Stimulated activated CD8-positive, alpha-beta memory T cell treated with anti-CD3 and anti-CD28 coated beads, Interleukin-2, amount 100 ng/mL, for 48 hours (primary cell): Measurements from ENCODE around the gene CHD9NB.

Experiments used
- DNase-seq, 2 donors: peaks; one replicate each; pipeline ENCODE4 v3.0.0-alpha.2; 2020; ENCODE audit warnings: low read depth in 2 of 2

CHD9NB gene

DNA sequence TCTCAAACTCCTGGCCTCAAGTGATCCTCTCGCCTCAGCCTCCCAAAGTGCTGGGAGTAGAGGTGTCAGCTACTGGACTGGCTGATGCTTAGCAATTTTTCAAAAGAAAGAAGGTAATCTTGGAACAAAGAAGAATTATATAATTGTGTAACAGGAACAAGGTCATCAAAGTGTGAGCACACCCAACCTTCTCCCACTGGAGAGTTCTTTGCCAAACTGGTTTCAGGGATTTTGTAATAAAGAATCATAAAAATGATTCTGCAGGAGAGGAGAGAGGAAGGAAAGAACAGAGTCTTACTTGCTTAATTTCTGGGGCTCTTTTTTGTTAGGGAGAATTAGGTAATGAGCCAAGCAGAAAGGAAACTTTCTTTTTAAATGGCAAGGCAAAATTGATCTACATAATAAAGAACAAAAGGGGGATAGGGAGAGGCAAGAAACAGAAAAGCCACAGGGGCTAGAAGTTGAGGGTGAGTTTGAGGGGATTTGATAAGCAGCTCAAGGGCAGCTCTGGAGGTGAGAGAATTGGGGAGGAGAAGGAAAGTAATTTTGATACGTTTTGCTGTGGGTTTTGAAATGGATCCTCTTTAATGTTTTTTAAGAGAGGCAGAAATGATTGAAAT, 21.3 kb downstream of the CHD9NB start:
- no peak for DNase-seq

DNA sequence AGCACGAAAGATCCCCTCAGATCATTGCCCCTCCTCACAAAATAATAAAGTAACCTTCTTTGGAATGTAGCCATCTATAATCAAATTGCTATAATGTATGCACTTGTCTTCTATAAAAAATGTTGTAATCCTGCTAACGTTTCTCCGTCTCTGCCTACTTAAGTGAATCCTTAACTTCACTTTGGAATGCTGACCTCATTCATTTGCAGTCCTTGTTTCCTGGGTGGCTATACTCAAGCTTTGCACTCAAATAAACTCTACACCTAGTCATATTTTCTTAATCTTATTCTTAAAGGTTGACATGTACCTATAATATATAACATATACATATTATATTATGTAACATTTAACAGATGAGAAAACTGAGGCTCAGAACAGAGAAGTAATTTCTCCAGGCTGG, 22.7 kb downstream of the CHD9NB start:
- DNase-seq = no peak

DNA sequence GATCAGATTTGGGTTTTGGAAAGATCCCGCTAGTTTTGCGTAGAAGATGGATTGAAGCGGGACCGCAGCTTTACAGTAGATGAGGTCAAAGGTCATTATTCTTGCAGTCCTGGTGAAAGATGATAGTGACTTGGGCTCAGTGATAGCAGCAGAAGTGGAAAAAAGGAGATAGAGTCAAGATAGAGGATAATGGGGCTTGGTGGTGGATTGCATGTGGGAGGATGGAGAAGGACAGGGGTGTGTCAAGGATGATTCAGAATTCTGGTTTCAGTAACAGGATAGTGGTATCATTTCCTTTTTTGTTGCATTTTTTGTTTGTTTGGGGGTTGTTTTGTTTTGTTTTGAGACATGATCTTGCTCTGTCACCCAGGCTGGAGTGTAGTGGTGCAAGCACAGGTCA, 28.7 kb downstream of the CHD9NB start:
- no peak for DNase-seq

- no peak for DNase-seq
Observed at GRCh38 chr16:53022374-53022773, 30.3 kb downstream of the CHD9NB start.

GRCh38 chr16:53018834-53019416, 33.8 kb downstream of the CHD9NB start:
- no peak for DNase-seq

GRCh38 chr16:53014287-53014686, 38.4 kb downstream of the CHD9NB start:
- DNase-seq = no peak

GRCh38 chr16:53007095-53007494, 45.6 kb downstream of the CHD9NB start:
- no peak for DNase-seq

DNA sequence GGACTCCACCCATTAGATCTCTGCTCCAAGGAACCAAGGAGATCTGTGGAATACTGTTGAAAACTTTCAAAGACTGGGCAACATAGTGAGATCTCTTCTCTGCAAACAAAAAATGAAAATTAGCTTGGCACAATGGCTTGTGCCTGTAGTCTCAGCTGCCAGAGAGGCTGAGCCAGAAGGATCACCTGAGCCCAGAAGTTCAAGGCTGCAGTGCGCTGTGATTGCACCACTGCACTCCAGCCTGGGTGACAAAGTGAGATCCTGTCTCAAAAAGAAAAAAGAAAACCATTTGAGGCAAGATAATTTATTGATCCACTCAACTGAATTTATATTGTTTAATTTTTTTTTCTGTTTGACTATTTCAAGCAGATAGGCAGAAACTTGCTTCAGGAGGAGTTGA, 54.8 kb downstream of the CHD9NB start:
- DNase-seq = no peak

DNA sequence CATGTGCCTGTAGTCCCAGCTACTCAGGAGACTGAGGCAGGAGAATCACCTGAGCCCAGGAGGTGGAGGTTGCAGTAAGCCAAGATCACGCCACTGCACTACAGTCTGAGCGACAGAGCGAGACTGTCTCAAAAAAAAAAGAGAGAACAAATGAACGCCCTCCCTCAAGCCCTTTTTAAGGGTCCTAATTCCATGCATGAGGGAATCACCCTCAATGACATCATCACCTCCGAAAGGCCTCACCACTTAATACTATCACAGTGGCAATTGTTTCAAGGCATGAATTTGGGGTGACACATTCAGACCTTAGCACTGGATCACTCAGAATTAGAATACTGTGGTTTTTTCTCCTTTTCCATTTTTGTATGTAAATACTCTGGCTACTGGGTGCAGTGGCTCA, 57.8 kb downstream of the CHD9NB start:
- DNase-seq = no peak

DNA sequence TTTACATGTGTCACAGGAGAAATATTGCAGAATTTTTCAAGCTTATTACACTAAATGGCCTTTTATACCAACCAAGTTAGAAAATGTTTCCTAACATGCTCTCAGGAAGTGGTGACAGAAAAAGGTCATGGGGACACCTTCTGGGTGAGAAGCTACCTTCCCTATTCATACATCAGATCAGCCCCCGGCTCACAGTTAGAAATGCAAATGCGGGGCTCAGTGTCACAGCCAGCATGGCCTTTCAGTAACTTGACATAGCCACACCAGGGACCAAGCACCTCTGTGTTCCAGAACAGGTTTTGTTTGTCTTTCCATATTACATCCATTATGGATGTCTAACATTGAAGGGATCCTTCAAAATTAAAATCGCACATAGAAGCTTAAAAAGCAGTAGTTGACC, 59.5 kb downstream of the CHD9NB start:
- DNase-seq = no peak

GRCh38 chr16:52991572-52991971, 61.1 kb downstream of the CHD9NB start:
- no peak for DNase-seq
